Measurements from ENCODE around the gene PRKCI. TPM values are rescaled to one million over a fixed set of nuclear protein-coding genes. Genes with fewer than 3 reads are reported as not detected.
"Not testable (repeated sequence)": the region's sequence is repeated elsewhere in the genome, so short reads cannot be mapped to it uniquely, and the experiment has no call there.

The PRKCI gene
- total and polyA plus RNA-seq, 8 donors, result 3.5 to 14.2 (median 10.3) TPM

DNA sequence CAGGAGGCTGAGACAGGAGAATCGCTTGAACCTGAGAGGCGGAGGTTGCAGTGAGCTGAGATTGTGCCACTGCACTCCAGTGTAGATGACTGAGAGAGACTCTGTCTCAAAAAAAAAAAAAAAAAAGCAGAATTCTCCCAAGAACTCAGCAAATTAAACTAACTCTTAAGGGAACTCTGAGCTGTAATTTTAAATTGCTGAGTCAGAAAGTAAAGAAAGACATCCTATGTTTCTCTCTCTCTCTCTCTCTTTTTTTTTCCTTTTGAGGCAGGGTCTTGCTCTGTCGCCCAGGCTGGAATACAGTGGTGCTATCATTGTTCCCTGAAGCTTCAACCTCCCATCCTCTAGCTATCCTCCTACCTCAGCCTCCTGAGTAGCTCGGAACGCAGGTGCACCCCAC, 20.7 kb upstream of the PRKCI start:
- Histone ChIP-seq H3K9me3 (no peaks in the 10 kb centered on the region), H3K36me3 (no peaks in the 10 kb centered on the region), H3K27ac (no peak overlapping the region), H3K27me3 (no peaks in the 10 kb centered on the region), H3K4me1 (no peaks in the 10 kb centered on the region), H3K4me3 (no peak overlapping the region)
- ATAC-seq (no peak), FAIRE-seq (no peak), DNase-seq (no peak)
- intact Hi-C loops (cut with DNase I), result no loop called here
- TF ChIP-seq, protein P1, sequence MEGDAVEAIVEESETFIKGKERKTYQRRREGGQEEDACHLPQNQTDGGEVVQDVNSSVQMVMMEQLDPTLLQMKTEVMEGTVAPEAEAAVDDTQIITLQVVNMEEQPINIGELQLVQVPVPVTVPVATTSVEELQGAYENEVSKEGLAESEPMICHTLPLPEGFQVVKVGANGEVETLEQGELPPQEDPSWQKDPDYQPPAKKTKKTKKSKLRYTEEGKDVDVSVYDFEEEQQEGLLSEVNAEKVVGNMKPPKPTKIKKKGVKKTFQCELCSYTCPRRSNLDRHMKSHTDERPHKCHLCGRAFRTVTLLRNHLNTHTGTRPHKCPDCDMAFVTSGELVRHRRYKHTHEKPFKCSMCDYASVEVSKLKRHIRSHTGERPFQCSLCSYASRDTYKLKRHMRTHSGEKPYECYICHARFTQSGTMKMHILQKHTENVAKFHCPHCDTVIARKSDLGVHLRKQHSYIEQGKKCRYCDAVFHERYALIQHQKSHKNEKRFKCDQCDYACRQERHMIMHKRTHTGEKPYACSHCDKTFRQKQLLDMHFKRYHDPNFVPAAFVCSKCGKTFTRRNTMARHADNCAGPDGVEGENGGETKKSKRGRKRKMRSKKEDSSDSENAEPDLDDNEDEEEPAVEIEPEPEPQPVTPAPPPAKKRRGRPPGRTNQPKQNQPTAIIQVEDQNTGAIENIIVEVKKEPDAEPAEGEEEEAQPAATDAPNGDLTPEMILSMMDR (IDR thresholded peaks at IDR 0.05), result no peak
- WGBS, 2 donors, result 92 to 98% methylated on average over 5 of the region's 5 CpGs

DNA sequence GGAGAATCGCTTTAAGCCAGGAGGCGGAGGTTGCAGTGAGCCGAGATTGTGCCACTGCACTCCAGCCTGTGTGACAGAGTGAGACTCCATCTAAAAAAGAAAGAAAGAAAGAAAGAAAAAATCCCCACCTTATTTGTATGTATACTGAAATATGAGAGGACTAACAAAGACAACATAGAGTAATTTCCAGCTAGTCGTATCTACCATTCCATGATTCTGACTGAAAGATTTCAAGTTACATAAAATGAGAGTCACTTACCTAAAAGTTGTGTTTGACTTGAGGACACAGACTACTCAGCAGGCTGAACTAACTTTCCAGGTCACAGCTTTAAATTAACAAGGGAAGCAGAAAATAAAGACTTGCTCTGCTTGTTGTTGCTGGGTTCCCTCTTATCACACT, 18.8 kb upstream of the PRKCI start:
- H3K4me1 ChIP-seq, result no peaks in the 10 kb centered on the region

DNA sequence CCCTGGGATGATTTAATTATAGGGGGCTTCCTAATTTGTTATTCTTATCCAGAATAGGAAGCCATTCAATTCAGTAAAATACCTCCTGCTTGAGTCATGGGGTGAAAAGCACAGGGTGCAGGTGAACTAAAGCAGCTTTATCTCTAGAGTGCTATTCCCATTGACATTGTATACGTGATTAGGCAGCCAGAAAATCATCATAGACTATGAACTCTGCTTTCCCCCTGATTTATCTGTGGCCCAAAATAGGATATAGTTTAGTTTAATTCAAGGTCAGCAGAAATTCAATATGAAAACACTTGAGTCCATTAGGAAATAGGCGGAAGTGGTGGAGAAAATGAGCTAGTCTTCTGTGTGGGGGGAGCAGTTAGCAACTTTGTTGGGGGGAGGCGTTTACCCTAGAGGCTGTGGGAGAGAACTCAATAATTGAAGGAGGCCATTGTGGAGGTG, 18.2 kb upstream of the PRKCI start:
- no peaks in the 10 kb centered on the region for H3K4me1 ChIP-seq
- H3K36me3 ChIP-seq, result no peaks in the 10 kb centered on the region
- TF ChIP-seq, protein P1 (IDR thresholded peaks at IDR 0.05), result no peak
- no peak overlapping the region for H3K27ac ChIP-seq
- H3K9me3 ChIP-seq, result no peaks in the 10 kb centered on the region
- ATAC-seq (no peak), FAIRE-seq (no peak), DNase-seq (no peak)
- H3K4me3 ChIP-seq, result no peak overlapping the region
- 54 to 59% methylated on average over 3 of the region's 3 CpGs for WGBS, 2 donors
- intact Hi-C loops (cut with DNase I), result no loop called here
- H3K27me3 ChIP-seq, result no peaks in the 10 kb centered on the region

More for the DNA sequence above, 18.8 kb upstream of the PRKCI start:
- ATAC-seq, result no peak
- no peak for FAIRE-seq
- H3K27ac ChIP-seq, result no peak overlapping the region
- H3K27me3 ChIP-seq, result no peaks in the 10 kb centered on the region
- TF ChIP-seq, protein P1 (IDR thresholded peaks at IDR 0.05), result no peak
- DNase-seq, result no peak
- intact Hi-C loops (cut with DNase I), result no loop called here
- no peaks in the 10 kb centered on the region for H3K36me3 ChIP-seq
- WGBS, 2 donors, result 70 to 91% methylated on average over 4 of the region's 4 CpGs
- H3K9me3 ChIP-seq, result no peaks in the 10 kb centered on the region
- H3K4me3 ChIP-seq, result no peak overlapping the region

DNA sequence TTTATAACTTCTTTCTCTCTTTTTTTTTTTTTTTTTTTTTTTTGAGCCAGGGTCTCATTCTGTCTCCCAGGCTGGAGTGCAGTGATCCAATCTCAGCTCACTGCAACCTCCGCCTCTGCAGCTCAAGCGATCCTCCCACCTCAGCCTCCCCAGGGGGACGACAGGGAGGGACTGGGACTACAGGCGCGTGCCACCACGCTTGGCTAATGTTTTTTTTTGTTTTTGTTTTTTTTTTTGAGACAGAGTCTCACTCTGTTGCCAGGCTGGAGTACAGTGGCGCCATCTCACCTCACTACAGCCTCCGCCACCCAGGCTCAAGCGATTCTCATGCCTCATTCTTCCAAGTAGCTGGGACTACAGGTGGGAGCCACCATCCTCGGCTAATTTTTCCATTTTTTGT, 17.7 kb upstream of the PRKCI start:
- no peaks in the 10 kb centered on the region for H3K4me1 ChIP-seq
- no peaks in the 10 kb centered on the region for H3K36me3 ChIP-seq
- 95 to 98% methylated on average over 10 of the region's 10 CpGs for WGBS, 2 donors
- FAIRE-seq, result no peak
- no peaks in the 10 kb centered on the region for H3K27me3 ChIP-seq
- H3K9me3 ChIP-seq, result no peaks in the 10 kb centered on the region
- H3K27ac ChIP-seq, result no peak overlapping the region
- intact Hi-C loops (cut with DNase I), result no loop called here
- no peak overlapping the region for H3K4me3 ChIP-seq
- no peak for ATAC-seq
- TF ChIP-seq, protein P1 (IDR thresholded peaks at IDR 0.05), result no peak
- DNase-seq, result no peak

DNA sequence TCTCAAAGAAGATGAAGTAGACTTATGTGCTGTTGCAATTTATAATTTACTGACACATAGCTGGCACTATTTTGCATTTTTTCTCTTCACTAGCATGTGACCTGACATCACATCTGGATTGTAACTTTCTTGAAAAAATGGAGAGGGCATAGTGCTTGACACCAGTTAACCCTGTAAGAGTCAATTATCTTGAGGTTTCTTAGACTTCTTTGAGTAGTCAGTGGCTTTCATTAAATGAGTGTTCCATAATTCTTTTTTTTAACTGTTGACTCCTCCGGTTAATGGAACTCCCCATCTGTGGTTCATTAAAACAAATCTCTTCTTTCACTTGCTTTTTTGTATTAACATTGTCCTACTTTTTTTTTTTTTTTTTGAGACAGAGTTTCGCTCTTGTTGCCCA, 16.9 kb upstream of the PRKCI start:
- intact Hi-C loops (cut with DNase I), result no loop called here
- FAIRE-seq (no peak), ATAC-seq (no peak), DNase-seq (no peak)
- H3K27ac ChIP-seq, result no peak overlapping the region
- WGBS, 2 donors, result 89 to 93% methylated on average over 2 of the region's 2 CpGs
- no peaks in the 10 kb centered on the region for H3K36me3 ChIP-seq
- H3K27me3 ChIP-seq, result no peaks in the 10 kb centered on the region
- H3K4me1 ChIP-seq, result no peaks in the 10 kb centered on the region
- no peaks in the 10 kb centered on the region for H3K9me3 ChIP-seq
- H3K4me3 ChIP-seq, result no peak overlapping the region
- TF ChIP-seq, protein P1 (IDR thresholded peaks at IDR 0.05), result no peak

DNA sequence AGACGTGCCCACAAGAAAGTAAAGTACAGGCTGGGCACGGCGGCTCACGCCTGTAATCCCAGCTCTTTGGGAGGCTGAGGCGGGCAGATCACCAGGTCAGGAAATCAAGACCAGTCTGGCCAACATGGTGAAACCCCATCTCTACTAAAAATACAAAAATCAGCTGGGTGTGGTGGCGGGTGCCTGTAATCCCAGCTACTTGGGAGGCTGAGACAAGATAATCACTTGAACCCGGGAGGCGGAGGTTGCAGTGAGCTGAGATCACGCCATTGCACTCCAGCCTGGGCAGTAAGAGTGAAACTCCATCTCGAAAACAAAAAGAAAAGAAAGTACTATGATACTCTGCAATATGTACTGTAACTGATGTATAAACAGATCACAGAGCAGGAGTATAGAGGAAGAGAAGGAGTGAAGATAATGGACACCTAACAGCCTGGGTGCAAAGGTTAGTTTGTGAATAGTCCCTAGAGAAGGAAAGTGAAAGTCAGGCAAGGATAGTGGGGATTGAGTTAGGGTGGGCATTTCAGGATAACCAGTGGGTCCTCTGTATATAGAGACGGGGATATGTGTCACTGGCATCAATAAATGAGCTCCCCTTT, 16.0 kb upstream of the PRKCI start:
- H3K4me3 ChIP-seq; H3K9me3 ChIP-seq; H3K27me3 ChIP-seq; H3K27ac ChIP-seq; H3K4me1 ChIP-seq; FAIRE-seq; DNase-seq; intact Hi-C loops (cut with DNase I); H3K36me3 ChIP-seq; ATAC-seq: not testable (repeated sequence)
- WGBS, 2 donors, result 83 to 94% methylated on average over 11 of the region's 11 CpGs
